Spleen (tissue), 11 donors: ENCODE data around the gene SLC8A1. TPM values are rescaled to one million over a fixed set of nuclear protein-coding genes. Genes with fewer than 3 reads are reported as not detected.

Source experiments
- DNase-seq: peaks from one replicate; pipeline ENCODE4 v3.0.0-alpha.2; 2020
- H3K27ac ChIP-seq, 8 donors: fragments of 200-600 bp; sonication (generic) in 7 of 8; 1 replicate in 4 of 8; 2 replicates in 4 of 8; pipeline versions ENCODE4 v1.5.0 to v1.8.0; 2016 to 2021; ENCODE audit warnings: inconsistent platforms in 4 of 8, mild to moderate bottlenecking in 4 of 8, moderate library complexity in 1 of 8
- H3K27me3 ChIP-seq, 7 donors: fragments of 200-600 bp; sonication (generic) in 6 of 7; replicated peaks in 1 of 7; 1 replicate in 4 of 7; 2 replicates in 3 of 7; pipeline versions ENCODE4 v1.5.0 to v1.8.0; 2016 to 2021; ENCODE audit warnings: inconsistent platforms in 3 of 7, mild to moderate bottlenecking in 1 of 7
- H3K36me3 ChIP-seq, 6 donors: fragments of 200-600 bp; sonication (generic) in 5 of 6; 1 replicate in 4 of 6; 2 replicates in 2 of 6; pipeline versions ENCODE4 v1.5.0 to v1.8.0; 2016 to 2021; ENCODE audit warnings: inconsistent platforms in 2 of 6
- H3K4me1 ChIP-seq, 6 donors: fragments of 200-600 bp; sonication (generic) in 5 of 6; 1 replicate in 3 of 6; 2 replicates in 3 of 6; pipeline versions ENCODE4 v1.5.0 to v1.8.0; 2016 to 2021; ENCODE audit warnings: inconsistent platforms in 3 of 6
- H3K4me3 ChIP-seq, 8 donors: fragments of 200-600 bp; sonication (generic) in 7 of 8; 1 replicate in 4 of 8; 2 replicates in 4 of 8; pipeline versions ENCODE4 v1.5.0 to v1.8.0; 2016 to 2021; ENCODE audit warnings: inconsistent platforms in 4 of 8, mild to moderate bottlenecking in 4 of 8, moderate library complexity in 2 of 8
- H3K9me3 ChIP-seq, 8 donors: fragments of 200-600 bp; sonication (generic) in 7 of 8; 1 replicate in 4 of 8; 2 replicates in 4 of 8; pipeline versions ENCODE4 v1.5.0 to v1.8.0; 2016 to 2021; ENCODE audit warnings: inconsistent platforms in 4 of 8
- CTCF ChIP-seq, 11 experiments: fragments of 200-600 bp in 7 of 11; fragments of 450-650 bp in 4 of 11; sonication (generic) in 4 of 11; IDR thresholded peaks in 8 of 11; conservative IDR thresholded peaks in 3 of 11; 1 replicate in 7 of 11; 2 replicates in 4 of 11; pipeline versions ENCODE4 v1.4.0 to v1.8.0; 2016 to 2021; ENCODE audit warnings: antibody characterized with exemption in 11 of 11, inconsistent platforms in 4 of 11, mild to moderate bottlenecking in 1 of 11
- POLR2A ChIP-seq, 3 donors: fragments of 450-650 bp; IDR thresholded peaks; one replicate each; pipeline ENCODE4 v1.5.1; 2017; ENCODE audit warnings: antibody characterized with exemption in 3 of 3, mild to moderate bottlenecking in 1 of 3
- POLR2AphosphoS5 ChIP-seq, 3 donors: sonication (generic); formaldehyde crosslinking; IDR thresholded peaks; one replicate each; pipeline ENCODE4 v1.5.1; 2017; ENCODE audit warnings: antibody characterized with exemption in 3 of 3
- WGBS, 5 donors: extraction: QIAGEN DNeasy Blood & Tissue Kit in 3 of 5; methylation state at CpG; one replicate each; pipeline versions ENCODE4 v1.1.5 to v1.1.7; 2013 to 2018; 5-methylcytosine and 5-hydroxymethylcytosine counted together
- intact Hi-C: fragments of 100-400 bp; cut with DNase I; formaldehyde crosslinking; loops from one replicate; pipeline ENCODE4 v1.15.0; 2023; ENCODE audit warnings: low total_unique reads
- polyA plus RNA-seq, 3 donors: library from polyadenylated mRNA; stranded (reverse); fragments of 200-250 nt; gene quantifications; one replicate each; pipeline ENCODE4 v1.2.1, GENCODE V29; 2013
- total RNA-seq, 7 donors: library from RNA; depleted of rRNA in 3 of 7; stranded (reverse); fragments of >200 nt in 3 of 7; fragmentation: NEBNext Ultra II Directional in 4 of 7; extraction: Animal tissue kit (Norgen Biotek cat#: 25700) in 4 of 7; gene quantifications; one replicate each; pipeline versions ENCODE4 v1.1.0 to v1.2.1, GENCODE V29; 2016 to 2021
- donor health status: healthy with polysubstance abuse.
- donor health status: DM: no; HTN: no; CAD: no; lungs with moderate emphysema.
- donor health status: DM: no; HTN: no; CAD: no.
- donor health status: Bipolar disorder and iron deficiency.
- donor health status: healthy.
- donor health status: DM: no; HTN: no; CAD: no.
- donor health status: DM: yes; HTN: yes; CAD: no.

The SLC8A1 gene
- total and polyA plus RNA-seq, 10 donors: 0.36 to 86.0 (median 58.3) TPM

GRCh38 chr2:40361478-40361877, 90.4 kb downstream of the SLC8A1 start:
- DNase-seq: no peak
- Histone ChIP-seq H3K4me3 (no peak overlapping the region), H3K9me3 (no peaks in the 10 kb centered on the region), H3K27ac (no peak overlapping the region), H3K36me3 (no peaks in the 10 kb centered on the region), H3K4me1 (peaks cover 0 to 22% (median 0%) of the 10 kb centered on the region in 6 donors), H3K27me3 (no peaks in the 10 kb centered on the region)
- intact Hi-C loops: no loop called here
- TF ChIP-seq POLR2A (IDR thresholded peaks at IDR 0.05) (no peak), CTCF (IDR thresholded peaks at IDR 0.05 in 8 of 11, conservative IDR thresholded peaks at IDR 0.05 in 3 of 11) (no peak), POLR2AphosphoS5 (IDR thresholded peaks at IDR 0.05) (no peak)
- WGBS, 5 donors: 90 to 96% (median 94%) methylated on average over 4 of the region's 4 CpGs

GRCh38 chr2:40360652-40361051, 91.2 kb downstream of the SLC8A1 start:
- Histone ChIP-seq H3K9me3 (no peaks in the 10 kb centered on the region), H3K27me3 (no peaks in the 10 kb centered on the region), H3K36me3 (no peaks in the 10 kb centered on the region), H3K27ac (no peak overlapping the region), H3K4me1 (peaks cover 0 to 22% (median 0%) of the 10 kb centered on the region in 6 donors), H3K4me3 (no peak overlapping the region)
- 34 to 73% (median 68%) methylated on average over 1 of the region's 1 CpG for WGBS, 5 donors
- DNase-seq: no peak
- no peak for TF ChIP-seq POLR2AphosphoS5 (IDR thresholded peaks at IDR 0.05)
- TF ChIP-seq CTCF (IDR thresholded peaks at IDR 0.05 in 8 of 11, conservative IDR thresholded peaks at IDR 0.05 in 3 of 11): no peak
- TF ChIP-seq POLR2A (IDR thresholded peaks at IDR 0.05): no peak
- intact Hi-C loops: no loop called here

- peaks cover 0 to 15% (median 0%) of the 10 kb centered on the region in 6 donors for H3K4me1 ChIP-seq
- H3K9me3 ChIP-seq: no peaks in the 10 kb centered on the region
- H3K36me3 ChIP-seq: no peaks in the 10 kb centered on the region
- H3K27ac ChIP-seq: no peak overlapping the region
- no peaks in the 10 kb centered on the region for H3K27me3 ChIP-seq
- DNase-seq: no peak
- TF ChIP-seq CTCF (IDR thresholded peaks at IDR 0.05 in 8 of 11, conservative IDR thresholded peaks at IDR 0.05 in 3 of 11) (no peak), POLR2AphosphoS5 (IDR thresholded peaks at IDR 0.05) (no peak), POLR2A (IDR thresholded peaks at IDR 0.05) (no peak)
- intact Hi-C loops: no loop called here
- WGBS, 5 donors: 85 to 97% (median 89%) methylated on average over 2 of the region's 2 CpGs
- no peak overlapping the region for H3K4me3 ChIP-seq
Observed at GRCh38 chr2:40359811-40360210, 92.1 kb downstream of the SLC8A1 start.

- Histone ChIP-seq H3K4me3 (no peak overlapping the region), H3K9me3 (no peaks in the 10 kb centered on the region), H3K27ac (no peak overlapping the region), H3K27me3 (no peaks in the 10 kb centered on the region), H3K4me1 (peaks cover 0 to 7% (median 0%) of the 10 kb centered on the region in 6 donors), H3K36me3 (no peaks in the 10 kb centered on the region)
- DNase-seq: no peak
- intact Hi-C loops: no loop called here
- TF ChIP-seq POLR2AphosphoS5 (IDR thresholded peaks at IDR 0.05) (no peak), POLR2A (IDR thresholded peaks at IDR 0.05) (no peak), CTCF (IDR thresholded peaks at IDR 0.05 in 8 of 11, conservative IDR thresholded peaks at IDR 0.05 in 3 of 11) (no peak)
- whole genome bisulfite sequencing, 5 donors: 81 to 91% (median 87%) methylated on average over 8 of the region's 8 CpGs
Observed at GRCh38 chr2:40358783-40359182, 93.1 kb downstream of the SLC8A1 start.
